Endodermal cell (in vitro differentiated cells): Measurements from ENCODE around the gene SLC7A11. TPM values are rescaled to one million over a fixed set of nuclear protein-coding genes. Genes with fewer than 3 reads are reported as not detected.

Experiments
- DNase-seq: peaks from one replicate; pipeline ENCODE4 v3.0.0-alpha.2; 2017
- H3K27ac ChIP-seq: 2 replicates; pipeline ENCODE4 v1.5.1; 2013; ENCODE audit warnings: mild to moderate bottlenecking, low read depth, low read length, moderate library complexity
- H3K27me3 ChIP-seq: 2 replicates; pipeline ENCODE4 v1.6.1; 2013; ENCODE audit warnings: mild to moderate bottlenecking, low read length, moderate library complexity; ENCODE audit not compliant: insufficient read depth, control insufficient read depth, poor library complexity, severe bottlenecking
- H3K36me3 ChIP-seq: 2 replicates; pipeline ENCODE4 v1.7.0; 2013; ENCODE audit warnings: mild to moderate bottlenecking, low read length, moderate library complexity; ENCODE audit not compliant: control insufficient read depth, insufficient read depth
- H3K4me1 ChIP-seq: one replicate; pipeline ENCODE4 v1.7.0; 2013; ENCODE audit warnings: low read length; ENCODE audit not compliant: control insufficient read depth, insufficient read depth
- H3K4me3 ChIP-seq: 2 replicates; pipeline ENCODE4 v1.5.1; 2013; ENCODE audit warnings: mild to moderate bottlenecking, low read length, moderate library complexity
- H3K9ac ChIP-seq: 2 replicates; pipeline ENCODE4 v1.6.1; 2013; ENCODE audit warnings: mild to moderate bottlenecking, low read length, moderate library complexity; ENCODE audit not compliant: poor library complexity, severe bottlenecking; ENCODE audit errors: extremely low read depth
- H3K9me3 ChIP-seq: 2 replicates; pipeline ENCODE4 v1.6.1; 2013; ENCODE audit warnings: mild to moderate bottlenecking, low read length, moderate library complexity; ENCODE audit not compliant: control insufficient read depth
- H3K27ac Mint-ChIP-seq: 2 replicates; pipeline ENCODE4 v1.8.0; 2020; ENCODE audit warnings: mixed read lengths
- H3K27me3 Mint-ChIP-seq: 2 replicates; pipeline ENCODE4 v1.8.0; 2021; ENCODE audit warnings: mild to moderate bottlenecking, mixed read lengths; ENCODE audit not compliant: insufficient read depth
- H3K36me3 Mint-ChIP-seq: 2 replicates; pipeline ENCODE4 v1.8.0; 2020; ENCODE audit warnings: low read depth, mixed read lengths
- H3K4me1 Mint-ChIP-seq: 2 replicates; pipeline ENCODE4 v1.8.0; 2020; ENCODE audit warnings: mixed read lengths
- H3K4me3 Mint-ChIP-seq: 2 replicates; pipeline ENCODE4 v1.8.0; 2020; ENCODE audit warnings: mild to moderate bottlenecking, moderate library complexity, mixed read lengths
- H3K9me3 Mint-ChIP-seq: 2 replicates; pipeline ENCODE4 v1.8.0; 2020; ENCODE audit warnings: mild to moderate bottlenecking, mixed read lengths
- WGBS, 2 experiments: methylation state at CpG; one replicate each; pipeline versions ENCODE4 v1.1.5 to v1.1.7; 2013; ENCODE audit warnings: missing lambda C conversion rate in 2 of 2, mixed read lengths in 1 of 2; ENCODE audit not compliant: insufficient coverage in 1 of 2, insufficient read length in 1 of 2; 5-methylcytosine and 5-hydroxymethylcytosine counted together
- total RNA-seq, 2 donors: library from RNA; stranded (reverse); fragmentation: NEBNext Ultra II Directional in 1 of 2; extraction: Animal tissue kit (Norgen Biotek cat#: 25700) in 1 of 2; gene quantifications; 2 replicates in 1 of 2; 3 replicates in 1 of 2; pipeline ENCODE4 v1.2.1, GENCODE V29; 2021
- TF ChIP-seq, protein P1 (sequence below): fragments of 200-600 bp; sonication (generic); conservative IDR thresholded peaks from 2 replicates; pipeline ENCODE4 v1.5.0; 2021; ENCODE audit warnings: antibody characterized with exemption, mild to moderate bottlenecking

Gene SLC7A11
- total RNA-seq, 2 donors from 2014 or later: 4.6 to 5.4 TPM

- Histone ChIP-seq H3K27ac (no peak overlapping the region), H3K9ac (no peak overlapping the region), H3K36me3 (no peaks in the 10 kb centered on the region), H3K4me3 (no peak overlapping the region), H3K27me3 (no peaks in the 10 kb centered on the region), H3K4me1 (no peaks in the 10 kb centered on the region), H3K9me3 (no peaks in the 10 kb centered on the region)
- WGBS, 2 experiments: 87% methylated on average over 2 of the region's 2 CpGs; no CpG with 5 or more reads in 1 of the 2 experiments
- H3K4me3 Mint-ChIP-seq: no peak overlapping the region
- TF ChIP-seq, protein P1, sequence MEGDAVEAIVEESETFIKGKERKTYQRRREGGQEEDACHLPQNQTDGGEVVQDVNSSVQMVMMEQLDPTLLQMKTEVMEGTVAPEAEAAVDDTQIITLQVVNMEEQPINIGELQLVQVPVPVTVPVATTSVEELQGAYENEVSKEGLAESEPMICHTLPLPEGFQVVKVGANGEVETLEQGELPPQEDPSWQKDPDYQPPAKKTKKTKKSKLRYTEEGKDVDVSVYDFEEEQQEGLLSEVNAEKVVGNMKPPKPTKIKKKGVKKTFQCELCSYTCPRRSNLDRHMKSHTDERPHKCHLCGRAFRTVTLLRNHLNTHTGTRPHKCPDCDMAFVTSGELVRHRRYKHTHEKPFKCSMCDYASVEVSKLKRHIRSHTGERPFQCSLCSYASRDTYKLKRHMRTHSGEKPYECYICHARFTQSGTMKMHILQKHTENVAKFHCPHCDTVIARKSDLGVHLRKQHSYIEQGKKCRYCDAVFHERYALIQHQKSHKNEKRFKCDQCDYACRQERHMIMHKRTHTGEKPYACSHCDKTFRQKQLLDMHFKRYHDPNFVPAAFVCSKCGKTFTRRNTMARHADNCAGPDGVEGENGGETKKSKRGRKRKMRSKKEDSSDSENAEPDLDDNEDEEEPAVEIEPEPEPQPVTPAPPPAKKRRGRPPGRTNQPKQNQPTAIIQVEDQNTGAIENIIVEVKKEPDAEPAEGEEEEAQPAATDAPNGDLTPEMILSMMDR: no peak
- H3K27ac Mint-ChIP-seq: no peak overlapping the region
- no peaks in the 10 kb centered on the region for H3K27me3 Mint-ChIP-seq
- no peaks in the 10 kb centered on the region for H3K36me3 Mint-ChIP-seq
- DNase-seq: no peak
- no peaks in the 10 kb centered on the region for H3K9me3 Mint-ChIP-seq
- H3K4me1 Mint-ChIP-seq: peaks cover 30% of the 10 kb centered on the region
These were observed 13.0 kb downstream of the SLC7A11 start for GRCh38 chr4:138229160-138229559.

DNA sequence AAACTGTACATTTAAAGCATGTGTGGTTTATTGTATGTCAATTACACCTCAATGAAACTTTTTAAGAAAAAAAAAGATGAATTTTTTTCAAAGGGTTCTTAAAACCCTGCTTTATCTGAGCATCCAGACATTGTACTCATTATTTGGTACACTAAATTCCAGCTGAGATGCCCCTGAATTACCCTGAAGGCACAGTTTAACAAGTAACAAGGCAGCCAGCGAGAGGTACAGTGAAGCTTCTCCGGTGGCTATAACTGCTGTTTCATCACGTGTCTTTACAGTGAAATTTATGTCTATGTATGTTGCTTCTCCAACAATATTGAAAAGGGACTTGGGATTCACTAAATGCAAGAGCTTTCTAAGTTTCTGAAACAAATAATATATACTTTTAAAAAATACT lies 15.8 kb downstream of the SLC7A11 start:
- Mint-ChIP-seq H3K4me1 (peaks cover 45% of the 10 kb centered on the region), H3K9me3 (no peaks in the 10 kb centered on the region), H3K27ac (no peak overlapping the region), H3K4me3 (no peak overlapping the region), H3K36me3 (no peaks in the 10 kb centered on the region), H3K27me3 (no peaks in the 10 kb centered on the region)
- TF ChIP-seq, protein P1: no peak
- Histone ChIP-seq H3K4me3 (no peak overlapping the region), H3K9ac (no peak overlapping the region), H3K4me1 (peaks cover 3% of the 10 kb centered on the region), H3K27me3 (no peaks in the 10 kb centered on the region), H3K36me3 (no peaks in the 10 kb centered on the region), H3K27ac (no peak overlapping the region), H3K9me3 (no peaks in the 10 kb centered on the region)
- DNase-seq: no peak
- 60 to 69% methylated on average over 2 to 3 of the region's 3 CpGs for WGBS, 2 experiments

DNA sequence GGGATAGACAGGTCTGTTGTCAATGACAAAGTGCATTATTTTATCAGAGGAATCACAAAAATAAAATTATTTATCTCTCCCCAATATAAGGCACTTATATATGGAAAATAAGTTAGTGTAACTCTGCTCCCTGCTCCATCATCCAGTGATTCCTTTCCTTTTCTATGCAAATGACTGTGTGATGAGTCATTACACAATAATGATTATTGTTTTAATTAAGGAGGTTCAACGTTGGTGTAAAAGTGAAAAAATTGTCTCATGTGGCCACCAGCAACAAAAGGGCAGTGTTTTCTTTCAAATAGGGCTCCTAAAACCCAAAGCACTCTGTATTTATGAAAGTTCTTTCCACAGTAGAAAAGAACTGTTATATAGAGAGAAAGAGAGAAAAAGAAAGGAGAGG lies 16.7 kb downstream of the SLC7A11 start:
- H3K4me1 ChIP-seq: peaks cover 3% of the 10 kb centered on the region
- Mint-ChIP-seq H3K4me1 (peaks cover 44% of the 10 kb centered on the region), H3K36me3 (no peaks in the 10 kb centered on the region), H3K4me3 (no peak overlapping the region), H3K27ac (peak overlapping the region; percentile 63), H3K27me3 (no peaks in the 10 kb centered on the region), H3K9me3 (no peaks in the 10 kb centered on the region)
- no peaks in the 10 kb centered on the region for H3K36me3 ChIP-seq
- WGBS, 2 experiments: 38% methylated on average over 1 of the region's 1 CpG; no CpG with 5 or more reads in 1 of the 2 experiments
- no peaks in the 10 kb centered on the region for H3K27me3 ChIP-seq
- DNase-seq: no peak
- TF ChIP-seq, protein P1: no peak
- no peaks in the 10 kb centered on the region for H3K9me3 ChIP-seq
- no peak overlapping the region for H3K27ac ChIP-seq
- H3K4me3 ChIP-seq: no peak overlapping the region
- H3K9ac ChIP-seq: no peak overlapping the region
